ENCODE data around the gene RCCD1.

Gene RCCD1

GRCh38 chr15:90986790-90987507 is 32.3 kb downstream of the RCCD1 start:
- no peak for TF ChIP-seq POLR2A (IDR thresholded peaks at IDR 0.05; ENCODE audit: low read depth, low read length)
- FAIRE-seq (no peak), DNase-seq (ENCODE audit: insufficient read length, low spot score) (no peak)

- FAIRE-seq (no peak), DNase-seq (ENCODE audit: insufficient read length, low spot score) (no peak)
- no peak for TF ChIP-seq POLR2A (IDR thresholded peaks at IDR 0.05; ENCODE audit: low read depth, low read length)
Measured at GRCh38 chr15:90987561-90988141, 33.0 kb downstream of the RCCD1 start.

GRCh38 chr15:90988296-90988695 is 33.6 kb downstream of the RCCD1 start:
- no peak for TF ChIP-seq POLR2A (IDR thresholded peaks at IDR 0.05; ENCODE audit: low read depth, low read length)
- DNase-seq (ENCODE audit: insufficient read length, low spot score) (no peak), FAIRE-seq (no peak)

- DNase-seq (ENCODE audit: insufficient read length, low spot score): no peak
- TF ChIP-seq POLR2A (IDR thresholded peaks at IDR 0.05; ENCODE audit: low read depth, low read length): no peak
- FAIRE-seq: no peak
Measured at GRCh38 chr15:90989040-90989768, 34.5 kb downstream of the RCCD1 start.

GRCh38 chr15:90990446-90990845 is 35.8 kb downstream of the RCCD1 start:
- no peak for TF ChIP-seq POLR2A (IDR thresholded peaks at IDR 0.05; ENCODE audit: low read depth, low read length)
- DNase-seq (ENCODE audit: insufficient read length, low spot score): no peak
- no peak for FAIRE-seq

- DNase-seq (ENCODE audit: insufficient read length, low spot score) (no peak), FAIRE-seq (no peak)
- no peak for TF ChIP-seq POLR2A (IDR thresholded peaks at IDR 0.05; ENCODE audit: low read depth, low read length)
Measured at GRCh38 chr15:90991587-90992285, 37.1 kb downstream of the RCCD1 start.

- DNase-seq (ENCODE audit: insufficient read length, low spot score): peak; percentile 9
- no peak for FAIRE-seq
- no peak for TF ChIP-seq POLR2A (IDR thresholded peaks at IDR 0.05; ENCODE audit: low read depth, low read length)
Measured at GRCh38 chr15:90994059-90994416, 39.4 kb downstream of the RCCD1 start.

- TF ChIP-seq POLR2A (IDR thresholded peaks at IDR 0.05; ENCODE audit: low read depth, low read length): peak; percentile 82
- FAIRE-seq (no peak), DNase-seq (ENCODE audit: insufficient read length, low spot score) (peak; percentile 93)
Measured at GRCh38 chr15:90994417-90995311, 40.0 kb downstream of the RCCD1 start, which contains the start of gene PRC1. Gene PRC1 (minus strand): TSS chr15:90994535. CDS start chr15:90994417, 118 bp downstream.

GRCh38 chr15:90998737-90999136 is 44.1 kb downstream of the RCCD1 start:
- DNase-seq (ENCODE audit: insufficient read length, low spot score): no peak
- no peak for FAIRE-seq
- TF ChIP-seq POLR2A (IDR thresholded peaks at IDR 0.05; ENCODE audit: low read depth, low read length): no peak

- FAIRE-seq (no peak), DNase-seq (ENCODE audit: insufficient read length, low spot score) (no peak)
- no peak for TF ChIP-seq POLR2A (IDR thresholded peaks at IDR 0.05; ENCODE audit: low read depth, low read length)
Measured at GRCh38 chr15:91001209-91001608, 46.5 kb downstream of the RCCD1 start.

GRCh38 chr15:91007266-91007665 is 52.6 kb downstream of the RCCD1 start:
- no peak for TF ChIP-seq POLR2A (IDR thresholded peaks at IDR 0.05; ENCODE audit: low read depth, low read length)
- FAIRE-seq: no peak
- DNase-seq (ENCODE audit: insufficient read length, low spot score): no peak
